Chondrocyte (in vitro differentiated cells): ENCODE measurements around the gene NF1. TPM values are rescaled to one million over a fixed set of nuclear protein-coding genes. Genes with fewer than 3 reads are reported as not detected.

ENCODE experiments used
- DNase-seq: peaks from one replicate; pipeline ENCODE4 v3.0.0; 2021; ENCODE audit warnings: mixed read lengths, low spot score
- H3K27ac Mint-ChIP-seq: one replicate; pipeline ENCODE4 v1.8.0; 2021; ENCODE audit warnings: mild to moderate bottlenecking, moderate library complexity, mixed read lengths; ENCODE audit not compliant: unreplicated experiment
- H3K27me3 Mint-ChIP-seq: 2 replicates; pipeline ENCODE4 v1.8.0; 2021; ENCODE audit warnings: low read depth, mixed read lengths
- H3K36me3 Mint-ChIP-seq: 2 replicates; pipeline ENCODE4 v1.8.0; 2021; ENCODE audit warnings: low read depth, mixed read lengths
- H3K4me1 Mint-ChIP-seq: 2 replicates; pipeline ENCODE4 v1.8.0; 2021; ENCODE audit warnings: low read depth, mild to moderate bottlenecking, mixed read lengths
- H3K4me3 Mint-ChIP-seq: one replicate; pipeline ENCODE4 v1.8.0; 2021; ENCODE audit warnings: mild to moderate bottlenecking, moderate library complexity, mixed read lengths; ENCODE audit not compliant: unreplicated experiment
- H3K9me3 Mint-ChIP-seq: 2 replicates; pipeline ENCODE4 v1.8.0; 2021; ENCODE audit warnings: low read depth, mixed read lengths
- CTCF ChIP-seq: fragments of 200-600 bp; sonication (generic); IDR thresholded peaks from 2 replicates; pipeline ENCODE4 v1.5.0; 2021; ENCODE audit warnings: antibody characterized with exemption, mild to moderate bottlenecking, moderate library complexity
- total RNA-seq: library from RNA; stranded (reverse); gene quantifications from 3 replicates; pipeline ENCODE4 v1.2.1, GENCODE V29; 2021

NF1 gene
- total RNA-seq, 1 donor from 2014 or later = 48.2 TPM

- Mint-ChIP-seq H3K27me3 (no peaks in the 10 kb centered on the region), H3K9me3 (no peaks in the 10 kb centered on the region), H3K4me1 (peaks cover 13% of the 10 kb centered on the region), H3K4me3 (no peak overlapping the region), H3K36me3 (peaks cover 10% of the 10 kb centered on the region), H3K27ac (no peak overlapping the region)
- DNase-seq = no peak
- no peak for TF ChIP-seq CTCF
These were observed 108.2 kb downstream of the NF1 start for GRCh38 chr17:31202968-31203367.

- Mint-ChIP-seq H3K9me3 (no peaks in the 10 kb centered on the region), H3K27me3 (no peaks in the 10 kb centered on the region), H3K4me3 (no peak overlapping the region), H3K36me3 (peaks cover 4% of the 10 kb centered on the region), H3K4me1 (peaks cover 24% of the 10 kb centered on the region), H3K27ac (no peak overlapping the region)
- TF ChIP-seq CTCF = no peak
- no peak for DNase-seq
These were observed 116.7 kb downstream of the NF1 start for GRCh38 chr17:31211352-31212012.

- peak; percentile 95 for TF ChIP-seq CTCF
- peaks cover 4% of the 10 kb centered on the region for H3K36me3 Mint-ChIP-seq
- DNase-seq = no peak
- no peaks in the 10 kb centered on the region for H3K27me3 Mint-ChIP-seq
- peak overlapping the region; percentile 58 for H3K27ac Mint-ChIP-seq
- H3K9me3 Mint-ChIP-seq = no peaks in the 10 kb centered on the region
- H3K4me1 Mint-ChIP-seq = peaks cover 27% of the 10 kb centered on the region
- H3K4me3 Mint-ChIP-seq = no peak overlapping the region
These were observed 121.4 kb downstream of the NF1 start for GRCh38 chr17:31216031-31216751.

- no peak for DNase-seq
- Mint-ChIP-seq H3K4me1 (no peaks in the 10 kb centered on the region), H3K36me3 (peaks cover 9% of the 10 kb centered on the region), H3K27me3 (no peaks in the 10 kb centered on the region), H3K4me3 (no peak overlapping the region), H3K27ac (no peak overlapping the region), H3K9me3 (no peaks in the 10 kb centered on the region)
- TF ChIP-seq CTCF = no peak
These were observed 129.6 kb downstream of the NF1 start for GRCh38 chr17:31224366-31224765.

GRCh38 chr17:31225831-31226230, 131.1 kb downstream of the NF1 start:
- Mint-ChIP-seq H3K9me3 (no peaks in the 10 kb centered on the region), H3K4me3 (no peak overlapping the region), H3K36me3 (peaks cover 15% of the 10 kb centered on the region), H3K27ac (no peak overlapping the region), H3K27me3 (no peaks in the 10 kb centered on the region), H3K4me1 (no peaks in the 10 kb centered on the region)
- no peak for DNase-seq
- no peak for TF ChIP-seq CTCF
